Activated CD4-positive, alpha-beta T cell treated with anti-CD3 and anti-CD28 coated beads, Interleukin-2, amount 10 ng/mL, durations not matched to agents 7 days and 5 days (primary cell): ENCODE results near the gene TPSAB1. TPM values are rescaled to one million over a fixed set of nuclear protein-coding genes. Genes with fewer than 3 reads are reported as not detected.
"Not testable (repeated sequence)": the region's sequence is repeated elsewhere in the genome, so short reads cannot be mapped to it uniquely, and the experiment has no call there.

Experiments used
- CTCF ChIA-PET: fragments of 350-600 bp; sonication (Branson Sonifier 250); formaldehyde crosslinking; loops from one replicate; lab custom pipeline; 2021; ENCODE audit warnings: antibody characterized with exemption; lab: Charles Lee
- POLR2A ChIA-PET: fragments of 350-600 bp; sonication (Branson Sonifier 250); formaldehyde crosslinking; loops from one replicate; lab custom pipeline; 2021; ENCODE audit warnings: antibody characterized with exemption; lab: Charles Lee
- DNase-seq: peaks from one replicate; pipeline ENCODE4 v3.0.0-alpha.2; 2020
- H3K27ac Mint-ChIP-seq: one replicate; pipeline ENCODE4 v1.8.0; 2021; ENCODE audit warnings: mild to moderate bottlenecking, moderate library complexity, mixed read lengths
- H3K27me3 Mint-ChIP-seq: one replicate; pipeline ENCODE4 v1.8.0; 2021; ENCODE audit warnings: mixed read lengths
- H3K36me3 Mint-ChIP-seq: one replicate; pipeline ENCODE4 v1.8.0; 2021; ENCODE audit warnings: low read depth, mixed read lengths
- H3K4me1 Mint-ChIP-seq: one replicate; pipeline ENCODE4 v1.8.0; 2021; ENCODE audit warnings: mixed read lengths
- H3K4me3 Mint-ChIP-seq: one replicate; pipeline ENCODE4 v1.8.0; 2021; ENCODE audit warnings: mild to moderate bottlenecking, moderate library complexity, mixed read lengths
- H3K9me3 Mint-ChIP-seq: one replicate; pipeline ENCODE4 v1.8.0; 2021; ENCODE audit warnings: mixed read lengths
- total RNA-seq, 2 experiments: library from RNA; stranded (reverse); gene quantifications; one replicate each; pipeline ENCODE4 v1.2.3, GENCODE V29; 2021

Gene TPSAB1
- total RNA-seq, 2 experiments from 2014 or later = not detected

DNA sequence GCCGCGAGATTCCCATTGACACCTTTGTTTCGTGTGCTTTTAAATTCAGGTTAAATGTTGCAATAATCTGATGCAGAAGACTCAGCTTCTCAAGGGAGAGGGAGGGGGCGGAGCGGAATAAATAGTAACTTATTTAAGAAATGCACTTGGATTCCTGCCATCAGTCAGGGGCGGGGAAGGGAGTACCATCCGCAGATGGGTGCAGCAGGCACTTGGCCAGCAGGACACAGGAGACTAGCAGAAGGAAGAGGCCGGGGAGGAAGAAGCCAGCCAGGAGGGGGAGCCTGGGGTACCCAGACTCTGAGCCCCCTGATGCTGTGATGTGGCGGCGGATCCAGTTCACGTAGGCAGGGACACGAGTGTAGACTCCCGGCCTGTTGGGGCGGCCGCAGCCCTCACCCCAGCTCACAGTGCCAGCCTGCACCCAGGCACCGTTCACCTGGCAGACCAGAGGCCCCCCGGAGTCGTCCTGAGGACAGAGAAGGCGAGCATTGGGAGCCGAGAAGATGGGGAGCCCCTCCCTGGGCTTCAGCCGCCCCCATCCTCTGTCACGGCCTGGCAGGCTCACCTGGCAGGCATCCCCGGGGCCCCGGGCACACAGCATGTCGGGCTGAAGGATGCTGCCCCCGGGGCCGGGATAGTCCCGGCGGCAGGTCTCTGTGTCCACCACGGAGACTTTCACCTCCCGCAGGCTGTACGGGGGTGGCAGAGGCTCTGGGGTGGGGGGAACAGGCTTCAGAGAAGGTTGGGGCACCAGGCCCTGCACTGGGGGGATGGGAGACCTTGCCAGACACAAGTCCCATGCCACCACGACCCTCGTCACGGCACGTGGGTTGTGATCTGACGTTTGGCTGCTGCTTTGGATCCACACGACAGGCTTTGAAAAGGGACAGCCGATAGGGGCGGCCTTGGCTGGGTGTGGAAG is 18.6 kb upstream of the TPSAB1 start:
- ChIA-PET POLR2A (interaction anchor here (0.6 kb wide), 1 partner anchor 297 kb away, joined by 6 read pairs; no protein-coding TSS in a partner anchor), CTCF (interaction anchor here (1.2 kb wide), 1 partner anchor 165 kb away, joined by 3 read pairs; no protein-coding TSS in a partner anchor)
- H3K9me3 Mint-ChIP-seq = no peaks in the 10 kb centered on the region
- no peaks in the 10 kb centered on the region for H3K27me3 Mint-ChIP-seq
- no peak for DNase-seq
- H3K4me3 Mint-ChIP-seq = no peak overlapping the region
- no peaks in the 10 kb centered on the region for H3K36me3 Mint-ChIP-seq
- no peaks in the 10 kb centered on the region for H3K4me1 Mint-ChIP-seq
- no peak overlapping the region for H3K27ac Mint-ChIP-seq

GRCh38 chr16:1222553-1223354 is 17.8 kb upstream of the TPSAB1 start:
- no peaks in the 10 kb centered on the region for H3K9me3 Mint-ChIP-seq
- POLR2A ChIA-PET = interaction anchor here (0.6 kb wide), 1 partner anchor 298 kb away, joined by 6 read pairs; no protein-coding TSS in a partner anchor
- H3K4me1 Mint-ChIP-seq = no peaks in the 10 kb centered on the region
- no peaks in the 10 kb centered on the region for H3K36me3 Mint-ChIP-seq
- H3K27me3 Mint-ChIP-seq = no peaks in the 10 kb centered on the region
- no peak overlapping the region for H3K27ac Mint-ChIP-seq
- no peak for DNase-seq
- no peak overlapping the region for H3K4me3 Mint-ChIP-seq
- CTCF ChIA-PET = no interaction called here

DNA sequence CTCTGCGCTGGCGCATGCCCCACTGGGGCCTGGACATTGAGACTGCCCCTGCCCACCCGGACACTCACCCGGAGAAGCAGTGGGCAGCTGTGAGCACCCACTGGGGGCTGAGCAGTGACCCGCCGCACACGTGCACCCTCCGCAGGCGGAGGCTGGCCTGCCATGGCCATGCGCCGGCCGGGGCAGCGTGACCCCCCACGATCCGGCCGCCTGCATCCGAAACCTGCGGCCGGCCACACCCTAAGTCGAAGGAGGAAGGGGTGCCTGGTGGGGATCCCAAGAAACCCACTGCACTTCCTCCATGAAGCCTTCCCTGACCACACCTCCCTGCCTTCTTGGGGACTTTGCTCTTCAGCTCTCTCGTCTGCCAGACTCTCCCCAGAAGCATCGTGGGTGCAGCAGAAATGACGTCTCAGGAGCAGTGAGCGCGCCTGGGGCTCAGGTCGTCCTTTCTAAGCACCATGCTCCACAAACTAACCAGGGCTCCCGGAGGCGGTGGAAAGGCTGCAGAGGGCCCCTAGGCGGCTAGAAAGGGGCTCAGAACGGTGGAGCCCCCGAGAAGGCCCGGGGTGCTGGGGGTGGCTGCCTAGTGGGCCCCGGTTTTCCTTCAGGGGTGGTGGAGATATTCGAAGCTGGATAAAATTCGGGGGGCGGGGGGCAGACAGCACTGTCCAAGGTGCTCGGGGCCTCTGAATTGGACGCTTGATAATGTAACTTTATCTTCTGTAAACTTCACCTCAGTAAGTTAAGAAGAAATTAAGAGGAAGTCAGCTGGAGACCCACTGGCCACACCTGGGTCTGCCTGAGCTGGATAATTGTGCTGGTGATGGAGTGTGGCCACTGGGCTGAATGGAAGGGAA is 16.9 kb upstream of the TPSAB1 start:
- Mint-ChIP-seq H3K9me3 (no peaks in the 10 kb centered on the region), H3K27ac (no peak overlapping the region), H3K4me1 (no peaks in the 10 kb centered on the region), H3K4me3 (no peak overlapping the region), H3K27me3 (no peaks in the 10 kb centered on the region), H3K36me3 (no peaks in the 10 kb centered on the region)
- ChIA-PET CTCF (interaction anchor here (1.0 kb wide), 1 partner anchor 162 kb away, joined by 3 read pairs; no protein-coding TSS in a partner anchor), POLR2A (no interaction called here)
- no peak for DNase-seq

DNA sequence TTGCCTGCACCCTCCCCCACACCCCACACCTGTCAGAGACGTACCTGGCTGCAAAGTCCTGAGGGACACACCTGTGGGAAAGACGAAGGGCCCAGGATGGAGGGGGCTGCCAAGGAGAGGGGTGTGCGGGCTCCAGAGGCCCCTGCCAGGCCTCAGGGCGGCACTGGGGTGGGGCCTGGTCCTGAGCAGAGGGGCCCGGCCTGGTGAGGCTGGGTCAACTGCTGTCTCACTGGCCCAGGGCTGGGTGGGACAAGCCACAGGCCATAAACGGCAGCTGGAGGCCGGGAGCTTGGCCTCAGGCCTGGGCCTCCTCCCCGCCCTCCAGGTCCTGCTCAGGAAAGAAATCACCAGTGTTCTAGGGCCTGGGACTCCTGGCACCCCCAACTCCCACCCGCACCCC is 15.9 kb upstream of the TPSAB1 start:
- ChIA-PET CTCF (no interaction called here), POLR2A (no interaction called here)
- no peak overlapping the region for H3K4me3 Mint-ChIP-seq
- H3K27me3 Mint-ChIP-seq = no peaks in the 10 kb centered on the region
- DNase-seq = no peak
- H3K9me3 Mint-ChIP-seq = no peaks in the 10 kb centered on the region
- no peak overlapping the region for H3K27ac Mint-ChIP-seq
- H3K36me3 Mint-ChIP-seq = no peaks in the 10 kb centered on the region
- H3K4me1 Mint-ChIP-seq = no peaks in the 10 kb centered on the region

DNA sequence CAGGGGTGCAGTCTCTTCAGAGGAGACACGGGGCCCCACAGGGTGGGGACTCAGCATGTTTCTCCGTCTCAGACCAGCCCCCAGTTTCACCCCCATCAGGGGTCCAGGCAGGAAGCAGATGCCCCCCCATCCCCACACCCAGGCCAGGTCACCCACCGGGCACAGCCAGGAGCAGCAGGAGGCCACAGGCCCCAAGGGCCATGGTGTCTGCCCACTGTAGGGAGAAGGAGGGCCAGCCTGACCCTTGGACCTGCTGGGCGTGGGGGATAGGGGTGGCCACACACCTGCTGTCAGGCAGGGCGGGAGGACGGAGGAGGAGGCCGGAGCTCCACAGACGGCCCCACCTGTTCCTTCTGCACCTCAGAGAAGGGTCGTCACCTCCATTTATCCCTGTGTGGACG is 15.5 kb upstream of the TPSAB1 start, which contains the start of gene TPSG1:
Gene TPSG1, minus strand, starts transcription at position 218 of the 401 bp plus-strand sequence. Its CDS starts 16 bp downstream, at position 202.
- Mint-ChIP-seq H3K4me3 (no peak within 1 kb of the TSS), H3K9me3 (no peaks in the 10 kb centered on the region), H3K4me1 (no peaks in the 10 kb centered on the region), H3K27ac (no peak within 1 kb of the TSS), H3K36me3 (no peaks in the 10 kb centered on the region), H3K27me3 (no peaks in the 10 kb centered on the region)
- no peak for DNase-seq
- ChIA-PET CTCF (no interaction called here), POLR2A (no interaction called here)

- H3K27me3 Mint-ChIP-seq, DNase-seq, H3K27ac Mint-ChIP-seq, POLR2A ChIA-PET, H3K9me3 Mint-ChIP-seq, H3K4me1 Mint-ChIP-seq, H3K4me3 Mint-ChIP-seq, H3K36me3 Mint-ChIP-seq, CTCF ChIA-PET: not testable (repeated sequence)
Measured at GRCh38 chr16:1225728-1226311, 14.7 kb upstream of the TPSAB1 start.

DNA sequence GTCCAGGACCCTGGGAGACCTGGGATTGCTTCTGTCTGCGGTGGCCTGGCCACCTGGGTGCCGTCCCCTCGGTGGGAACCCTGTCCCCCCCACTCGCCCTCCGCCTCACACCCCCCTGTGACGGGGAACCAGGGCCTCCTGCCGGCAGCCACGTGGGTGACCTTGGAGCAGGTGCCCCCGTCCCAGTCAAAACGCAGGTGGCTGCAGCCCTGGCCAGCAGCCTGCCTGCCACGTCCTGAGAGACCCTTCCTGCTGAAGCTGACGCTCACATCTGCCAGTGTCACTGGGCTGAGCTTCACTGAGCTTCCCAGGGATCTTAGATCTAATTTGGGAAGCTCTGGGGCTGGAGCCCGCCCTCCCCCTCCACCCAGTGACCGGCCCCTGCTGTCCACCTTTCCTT is 13.8 kb upstream of the TPSAB1 start:
- H3K4me1 Mint-ChIP-seq, H3K4me3 Mint-ChIP-seq, CTCF ChIA-PET, H3K27ac Mint-ChIP-seq, POLR2A ChIA-PET, H3K27me3 Mint-ChIP-seq, H3K36me3 Mint-ChIP-seq, H3K9me3 Mint-ChIP-seq, DNase-seq: not testable (repeated sequence)

GRCh38 chr16:1228227-1228626 is 12.3 kb upstream of the TPSAB1 start:
- H3K4me3 Mint-ChIP-seq, DNase-seq, H3K27ac Mint-ChIP-seq, H3K27me3 Mint-ChIP-seq, H3K9me3 Mint-ChIP-seq, H3K4me1 Mint-ChIP-seq, H3K36me3 Mint-ChIP-seq, CTCF ChIA-PET, POLR2A ChIA-PET: not testable (repeated sequence)

DNA sequence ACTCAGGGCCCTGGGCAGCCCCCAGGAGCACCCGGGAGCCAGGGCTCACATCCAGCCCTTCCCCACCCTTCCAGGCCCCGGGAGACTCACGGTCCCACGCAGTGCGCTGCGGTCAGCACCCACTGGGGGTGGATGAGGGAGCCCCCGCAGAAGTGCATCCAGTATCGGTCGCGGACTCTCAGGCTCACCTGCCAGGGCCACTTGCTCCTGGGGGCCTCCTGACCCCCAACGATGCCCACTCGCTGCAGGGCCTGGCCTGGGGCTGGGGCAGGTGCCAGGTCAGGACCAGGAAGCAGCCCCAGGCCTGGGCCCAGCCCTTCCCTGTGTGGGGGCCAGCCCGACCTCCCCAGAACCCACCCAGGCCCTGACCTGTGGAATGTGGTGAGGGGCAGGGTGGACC is 11.0 kb upstream of the TPSAB1 start:
- H3K27ac Mint-ChIP-seq, H3K9me3 Mint-ChIP-seq, POLR2A ChIA-PET, H3K4me3 Mint-ChIP-seq, H3K36me3 Mint-ChIP-seq, H3K4me1 Mint-ChIP-seq, CTCF ChIA-PET, H3K27me3 Mint-ChIP-seq, DNase-seq: not testable (repeated sequence)

DNA sequence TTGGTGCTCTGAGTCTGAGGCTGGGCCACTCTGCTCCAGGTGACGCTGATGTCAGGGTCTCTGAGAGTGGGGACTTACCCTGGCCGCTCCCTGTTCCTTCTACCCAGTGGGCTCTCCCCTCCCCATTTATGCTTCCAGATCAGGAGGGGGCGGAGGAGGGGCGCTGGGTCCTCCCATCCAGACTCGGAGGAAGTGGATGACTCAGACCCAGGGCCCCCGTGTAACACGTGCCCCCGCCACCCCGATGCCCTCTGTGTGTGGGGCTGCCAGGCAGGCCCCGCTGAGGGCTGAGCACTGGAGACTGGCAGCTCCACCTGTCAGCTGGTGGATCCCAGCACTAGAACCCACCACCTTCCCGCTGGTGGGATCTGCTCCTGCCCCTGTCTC is 10.4 kb upstream of the TPSAB1 start, which contains the start of gene TPSB2:
Gene TPSB2, minus strand, starts transcription at position 101 of the 387 bp plus-strand sequence. CDS start 233 bp downstream, outside the sequence.
- H3K36me3 Mint-ChIP-seq, DNase-seq, POLR2A ChIA-PET, CTCF ChIA-PET, H3K4me3 Mint-ChIP-seq, H3K9me3 Mint-ChIP-seq, H3K27ac Mint-ChIP-seq, H3K4me1 Mint-ChIP-seq, H3K27me3 Mint-ChIP-seq: not testable (repeated sequence)

- H3K27me3 Mint-ChIP-seq, POLR2A ChIA-PET, DNase-seq, H3K27ac Mint-ChIP-seq, H3K36me3 Mint-ChIP-seq, H3K9me3 Mint-ChIP-seq, CTCF ChIA-PET, H3K4me3 Mint-ChIP-seq, H3K4me1 Mint-ChIP-seq: not testable (repeated sequence)
Measured at GRCh38 chr16:1230471-1231212, 9.9 kb upstream of the TPSAB1 start.
